Measurements from ENCODE around the gene ALG14. TPM values are rescaled to one million over a fixed set of nuclear protein-coding genes. Genes with fewer than 3 reads are reported as not detected.
A peak's percentile ranks its signal among the peaks of the same experiment; 100 is the strongest.

ALG14 gene, protein sequence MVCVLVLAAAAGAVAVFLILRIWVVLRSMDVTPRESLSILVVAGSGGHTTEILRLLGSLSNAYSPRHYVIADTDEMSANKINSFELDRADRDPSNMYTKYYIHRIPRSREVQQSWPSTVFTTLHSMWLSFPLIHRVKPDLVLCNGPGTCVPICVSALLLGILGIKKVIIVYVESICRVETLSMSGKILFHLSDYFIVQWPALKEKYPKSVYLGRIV
- total RNA-seq, result 1 to 10 TPM; 2.7 to 5.8 TPM

DNA sequence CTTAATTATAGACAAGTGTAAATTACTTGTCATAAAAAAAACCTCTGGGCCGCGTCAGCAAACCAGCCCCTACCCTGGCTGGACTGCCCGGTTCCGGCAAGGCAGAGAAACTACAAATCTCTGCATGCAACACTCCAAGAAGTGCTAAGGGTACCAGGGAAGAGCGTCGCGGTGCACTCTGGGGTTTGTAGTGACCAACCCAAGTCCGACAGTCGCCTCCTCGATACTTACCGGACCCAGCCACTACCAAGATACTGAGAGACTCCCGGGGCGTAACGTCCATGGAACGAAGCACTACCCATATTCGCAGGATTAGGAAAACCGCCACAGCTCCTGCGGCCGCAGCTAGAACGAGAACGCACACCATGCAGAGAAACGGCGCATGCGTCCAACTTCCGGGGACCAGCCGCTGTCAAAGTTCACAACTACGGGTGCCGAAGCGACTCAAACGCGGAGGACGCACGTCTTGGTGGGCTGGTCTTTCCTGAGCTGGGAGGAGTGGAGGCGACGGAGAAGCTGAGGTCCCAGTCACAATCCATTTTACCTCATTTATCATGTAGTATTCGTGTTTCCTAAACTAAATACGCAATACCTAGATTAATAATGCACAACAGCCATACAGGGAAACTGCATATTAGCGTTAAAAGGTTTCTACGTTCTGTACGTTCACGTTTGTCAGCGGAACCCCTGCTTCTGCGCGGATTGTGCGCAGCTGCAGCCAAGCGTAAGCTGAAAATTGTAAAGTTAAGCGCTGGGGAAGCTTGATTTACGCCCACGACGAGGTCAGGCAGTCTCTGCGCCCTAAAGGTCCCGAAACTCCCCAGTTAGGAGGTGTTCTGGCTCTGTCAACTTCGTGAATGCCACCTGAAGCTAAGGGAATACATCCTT is at the start of gene ALG14:
Gene ALG14 (minus strand): TSS at position 420 of the 888 bp plus-strand sequence. CDS start 53 bp downstream, at position 367.
- POLR2A ChIA-PET, result interaction anchor here (2.6 kb wide), 1 partner anchor 161 kb away, joined by 9 read pairs; the partner anchor contains the start of gene RWDD3
- ATAC-seq, result peak; percentile 98

GRCh38 chr1:95122151-95122697 is 49.5 kb upstream of the ALG14 start:
- Mint-ChIP-seq H3K9me3 (ENCODE audit: insufficient read depth) (no peaks in the 10 kb centered on the region), H3K4me3 (no peak overlapping the region), H3K36me3 (ENCODE audit: low read depth) (no peaks in the 10 kb centered on the region), H3K27ac (no peak overlapping the region), H3K4me1 (ENCODE audit: low read depth) (peaks cover 4% of the 10 kb centered on the region), H3K27me3 (ENCODE audit: low read depth) (peaks cover 35% of the 10 kb centered on the region)
- ChIA-PET POLR2A (no interaction called here), CTCF (no interaction called here)
- ATAC-seq, result no peak
- no peak for DNase-seq

More for the DNA sequence above, at the start of gene ALG14:
- H3K36me3 Mint-ChIP-seq (ENCODE audit: low read depth), result no peaks in the 10 kb centered on the region
- CTCF ChIA-PET, result interaction anchor here (1.0 to 3.0 kb wide), 5 partner anchors 12 to 270 kb away, joined by 3 to 22 read pairs (median 8); partner anchors contain the start of gene RWDD3
- peak within 1 kb of the TSS; percentile 95 for H3K27ac Mint-ChIP-seq
- peak; percentile 95 for DNase-seq
- H3K9me3 Mint-ChIP-seq (ENCODE audit: insufficient read depth), result no peaks in the 10 kb centered on the region
- no peaks in the 10 kb centered on the region for H3K27me3 Mint-ChIP-seq (ENCODE audit: low read depth)
- peak within 1 kb of the TSS; percentile 96 for H3K4me3 Mint-ChIP-seq
- H3K4me1 Mint-ChIP-seq (ENCODE audit: low read depth), result peaks cover 14% of the 10 kb centered on the region

GRCh38 chr1:95119273-95119672 is 46.5 kb upstream of the ALG14 start:
- DNase-seq (no peak), ATAC-seq (no peak)
- Mint-ChIP-seq H3K27ac (no peak overlapping the region), H3K9me3 (ENCODE audit: insufficient read depth) (no peaks in the 10 kb centered on the region), H3K27me3 (ENCODE audit: low read depth) (peaks cover 46% of the 10 kb centered on the region), H3K4me3 (no peak overlapping the region), H3K4me1 (ENCODE audit: low read depth) (peaks cover 3% of the 10 kb centered on the region), H3K36me3 (ENCODE audit: low read depth) (no peaks in the 10 kb centered on the region)
- ChIA-PET POLR2A (no interaction called here), CTCF (interaction anchor here (4.8 kb wide), 1 partner anchor 35 kb away, joined by 18 read pairs; no protein-coding TSS in a partner anchor)

- H3K9me3 Mint-ChIP-seq (ENCODE audit: insufficient read depth), result no peaks in the 10 kb centered on the region
- ChIA-PET CTCF (interaction anchor here (4.8 kb wide), 1 partner anchor 34 kb away, joined by 18 read pairs; no protein-coding TSS in a partner anchor), POLR2A (no interaction called here)
- DNase-seq (no peak), ATAC-seq (no peak)
- H3K4me1 Mint-ChIP-seq (ENCODE audit: low read depth), result peaks cover 3% of the 10 kb centered on the region
- H3K27ac Mint-ChIP-seq, result no peak overlapping the region
- no peaks in the 10 kb centered on the region for H3K36me3 Mint-ChIP-seq (ENCODE audit: low read depth)
- no peak overlapping the region for H3K4me3 Mint-ChIP-seq
- peaks cover 46% of the 10 kb centered on the region for H3K27me3 Mint-ChIP-seq (ENCODE audit: low read depth)
Observed at GRCh38 chr1:95118710-95119109, 46.0 kb upstream of the ALG14 start.

DNA sequence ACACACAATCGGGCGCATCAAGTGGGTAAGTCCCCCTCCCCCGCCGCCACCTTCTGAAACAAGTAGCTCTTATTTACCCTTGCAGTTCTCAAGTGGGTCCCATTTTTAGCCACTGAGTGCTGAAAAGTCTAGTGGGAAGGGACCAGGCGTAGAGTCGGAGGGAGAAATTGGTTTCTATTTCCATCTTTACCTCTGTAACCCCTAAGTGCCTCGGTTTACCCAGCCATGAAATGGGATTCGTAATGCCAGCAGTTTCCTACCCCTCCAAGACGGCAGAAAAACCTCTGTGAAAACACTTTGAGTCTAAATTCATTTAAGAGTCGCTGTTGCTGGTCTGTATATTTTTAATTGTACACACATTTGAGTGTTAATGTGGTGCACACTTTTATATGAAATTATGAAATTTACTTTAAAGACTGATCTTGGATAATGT is 45.3 kb upstream of the ALG14 start:
- ChIA-PET POLR2A (no interaction called here), CTCF (interaction anchor here (0.6 to 4.8 kb wide), 3 partner anchors 34 to 263 kb away, joined by 3 to 18 read pairs (median 3); no protein-coding TSS in a partner anchor)
- DNase-seq (no peak), ATAC-seq (no peak)
- no peak overlapping the region for H3K27ac Mint-ChIP-seq
- H3K9me3 Mint-ChIP-seq (ENCODE audit: insufficient read depth), result no peaks in the 10 kb centered on the region
- peaks cover 3% of the 10 kb centered on the region for H3K4me1 Mint-ChIP-seq (ENCODE audit: low read depth)
- H3K36me3 Mint-ChIP-seq (ENCODE audit: low read depth), result no peaks in the 10 kb centered on the region
- peaks cover 48% of the 10 kb centered on the region for H3K27me3 Mint-ChIP-seq (ENCODE audit: low read depth)
- peak overlapping the region; percentile 66 for H3K4me3 Mint-ChIP-seq

- DNase-seq (peak; percentile 28), ATAC-seq (peak; percentile 77)
- peak within 1 kb of the TSS; percentile 72 for H3K4me3 Mint-ChIP-seq
- peaks cover 48% of the 10 kb centered on the region for H3K27me3 Mint-ChIP-seq (ENCODE audit: low read depth)
- H3K27ac Mint-ChIP-seq, result no peak within 1 kb of the TSS
- H3K36me3 Mint-ChIP-seq (ENCODE audit: low read depth), result no peaks in the 10 kb centered on the region
- H3K4me1 Mint-ChIP-seq (ENCODE audit: low read depth), result peaks cover 3% of the 10 kb centered on the region
- ChIA-PET CTCF (interaction anchor here (0.6 to 4.8 kb wide), 3 partner anchors 33 to 263 kb away, joined by 3 to 18 read pairs (median 3); no protein-coding TSS in a partner anchor), POLR2A (interaction anchor here (0.9 kb wide), 1 partner anchor 116 kb away, joined by 3 read pairs; the partner anchor contains the start of gene RWDD3)
- no peaks in the 10 kb centered on the region for H3K9me3 Mint-ChIP-seq (ENCODE audit: insufficient read depth)
Observed at GRCh38 chr1:95117207-95118066, 44.7 kb upstream of the ALG14 start, which contains the start of gene TLCD4. TSS of gene TLCD4 (plus strand) at chr1:95117355. CDS start at chr1:95143902, 26,547 bp downstream.

GRCh38 chr1:95116580-95117206 is 43.9 kb upstream of the ALG14 start:
- Mint-ChIP-seq H3K4me1 (ENCODE audit: low read depth) (peaks cover 3% of the 10 kb centered on the region), H3K27me3 (ENCODE audit: low read depth) (peaks cover 52% of the 10 kb centered on the region), H3K27ac (no peak overlapping the region), H3K4me3 (peak overlapping the region; percentile 72), H3K36me3 (ENCODE audit: low read depth) (no peaks in the 10 kb centered on the region), H3K9me3 (ENCODE audit: insufficient read depth) (no peaks in the 10 kb centered on the region)
- ChIA-PET POLR2A (interaction anchor here (0.9 kb wide), 1 partner anchor 117 kb away, joined by 3 read pairs; the partner anchor contains the start of gene RWDD3), CTCF (interaction anchor here (1.1 to 4.8 kb wide), 5 partner anchors 14 to 262 kb away, joined by 3 to 18 read pairs (median 3); partner anchors contain the start of gene RWDD3)
- DNase-seq, result peak; percentile 56
- ATAC-seq, result peak; percentile 55

- Mint-ChIP-seq H3K9me3 (ENCODE audit: insufficient read depth) (no peaks in the 10 kb centered on the region), H3K27me3 (ENCODE audit: low read depth) (peaks cover 52% of the 10 kb centered on the region), H3K4me3 (no peak overlapping the region), H3K4me1 (ENCODE audit: low read depth) (peaks cover 3% of the 10 kb centered on the region), H3K36me3 (ENCODE audit: low read depth) (no peaks in the 10 kb centered on the region), H3K27ac (no peak overlapping the region)
- CTCF ChIA-PET, result interaction anchor here (1.1 to 4.8 kb wide), 4 partner anchors 15 to 118 kb away, joined by 3 to 18 read pairs (median 4); partner anchors contain the start of gene RWDD3
- DNase-seq (no peak), ATAC-seq (no peak)
- POLR2A ChIA-PET, result no interaction called here
Observed at GRCh38 chr1:95115708-95116137, 43.0 kb upstream of the ALG14 start.

DNA sequence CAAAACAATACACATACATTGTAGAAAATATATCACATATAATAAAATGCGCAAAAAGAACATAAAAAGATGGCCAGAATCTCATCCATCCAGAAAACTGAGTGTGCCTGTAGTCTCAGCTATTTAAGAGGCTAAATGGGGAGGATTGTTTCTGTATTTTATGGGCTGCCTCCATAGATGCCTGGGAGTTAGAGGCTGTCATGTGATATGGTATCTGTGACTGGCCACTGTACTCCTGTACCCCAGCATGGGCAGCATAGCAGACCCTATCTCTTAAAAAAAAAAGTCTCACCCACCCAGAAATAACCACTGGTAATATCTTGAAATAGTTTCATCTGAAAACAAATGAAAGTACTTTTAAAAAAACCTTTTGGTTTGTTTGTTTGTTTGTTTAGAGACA is 40.9 kb upstream of the ALG14 start:
- no peaks in the 10 kb centered on the region for H3K36me3 Mint-ChIP-seq (ENCODE audit: low read depth)
- CTCF ChIA-PET, result no interaction called here
- H3K27ac Mint-ChIP-seq, result no peak overlapping the region
- no peak overlapping the region for H3K4me3 Mint-ChIP-seq
- DNase-seq, result no peak
- ATAC-seq, result no peak
- peaks cover 3% of the 10 kb centered on the region for H3K4me1 Mint-ChIP-seq (ENCODE audit: low read depth)
- POLR2A ChIA-PET, result no interaction called here
- H3K9me3 Mint-ChIP-seq (ENCODE audit: insufficient read depth), result no peaks in the 10 kb centered on the region
- peaks cover 36% of the 10 kb centered on the region for H3K27me3 Mint-ChIP-seq (ENCODE audit: low read depth)

- H3K4me3 Mint-ChIP-seq, result no peak overlapping the region
- ATAC-seq (no peak), DNase-seq (no peak)
- H3K9me3 Mint-ChIP-seq (ENCODE audit: insufficient read depth), result no peaks in the 10 kb centered on the region
- H3K27ac Mint-ChIP-seq, result no peak overlapping the region
- no peaks in the 10 kb centered on the region for H3K36me3 Mint-ChIP-seq (ENCODE audit: low read depth)
- peaks cover 23% of the 10 kb centered on the region for H3K27me3 Mint-ChIP-seq (ENCODE audit: low read depth)
- POLR2A ChIA-PET, result no interaction called here
- no peaks in the 10 kb centered on the region for H3K4me1 Mint-ChIP-seq (ENCODE audit: low read depth)
- CTCF ChIA-PET, result no interaction called here
Observed at GRCh38 chr1:95111014-95111413, 38.3 kb upstream of the ALG14 start.
